Measurements from ENCODE around the gene C3orf38.

GRCh38 chr3:88137836-88138235 is 11.9 kb upstream of the C3orf38 start:
- TF ChIP-seq, protein P1, sequence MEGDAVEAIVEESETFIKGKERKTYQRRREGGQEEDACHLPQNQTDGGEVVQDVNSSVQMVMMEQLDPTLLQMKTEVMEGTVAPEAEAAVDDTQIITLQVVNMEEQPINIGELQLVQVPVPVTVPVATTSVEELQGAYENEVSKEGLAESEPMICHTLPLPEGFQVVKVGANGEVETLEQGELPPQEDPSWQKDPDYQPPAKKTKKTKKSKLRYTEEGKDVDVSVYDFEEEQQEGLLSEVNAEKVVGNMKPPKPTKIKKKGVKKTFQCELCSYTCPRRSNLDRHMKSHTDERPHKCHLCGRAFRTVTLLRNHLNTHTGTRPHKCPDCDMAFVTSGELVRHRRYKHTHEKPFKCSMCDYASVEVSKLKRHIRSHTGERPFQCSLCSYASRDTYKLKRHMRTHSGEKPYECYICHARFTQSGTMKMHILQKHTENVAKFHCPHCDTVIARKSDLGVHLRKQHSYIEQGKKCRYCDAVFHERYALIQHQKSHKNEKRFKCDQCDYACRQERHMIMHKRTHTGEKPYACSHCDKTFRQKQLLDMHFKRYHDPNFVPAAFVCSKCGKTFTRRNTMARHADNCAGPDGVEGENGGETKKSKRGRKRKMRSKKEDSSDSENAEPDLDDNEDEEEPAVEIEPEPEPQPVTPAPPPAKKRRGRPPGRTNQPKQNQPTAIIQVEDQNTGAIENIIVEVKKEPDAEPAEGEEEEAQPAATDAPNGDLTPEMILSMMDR (IDR thresholded peaks at IDR 0.05) = no peak
- no peak for TF ChIP-seq POLR2A (IDR thresholded peaks at IDR 0.05)

All from transverse colon (tissue), 3 donors.